SKM-1 (cell line): ENCODE measurements around the gene ICAM4.
"Not testable (repeated sequence)": the region's sequence is repeated elsewhere in the genome, so short reads cannot be mapped to it uniquely, and the experiment has no call there.

Experiments
- DNase-seq: peaks from one replicate; lab custom pipeline; 2025; ENCODE audit not compliant: unreplicated experiment; lab: John Stamatoyannopoulos, UW

ICAM4 gene

GRCh38 chr19:10286803-10287737, at the start of gene ICAM4:
Gene ICAM4 (plus strand): TSS chr19:10286955. CDS start chr19:10287013, 58 bp downstream.
- peak; percentile 65 for DNase-seq

GRCh38 chr19:10237702-10238101, 49.1 kb upstream of the ICAM4 start:
- no peak for DNase-seq

- no peak for DNase-seq
Observed at GRCh38 chr19:10238172-10238783, 48.5 kb upstream of the ICAM4 start.

- DNase-seq: not testable (repeated sequence)
Observed at GRCh38 chr19:10241826-10242449, 44.8 kb upstream of the ICAM4 start.

- DNase-seq: no peak
Observed at GRCh38 chr19:10243606-10244005, 43.1 kb upstream of the ICAM4 start.

GRCh38 chr19:10245189-10245939, 41.4 kb upstream of the ICAM4 start:
- DNase-seq: no peak

- DNase-seq: no peak
Observed at GRCh38 chr19:10246511-10246910, 40.2 kb upstream of the ICAM4 start.

- DNase-seq: peak; percentile 98
Observed at GRCh38 chr19:10251792-10252694, 34.7 kb upstream of the ICAM4 start, which contains the start of gene MRPL4. Gene MRPL4 (plus strand): TSS chr19:10252214. CDS start chr19:10252254, 40 bp downstream.

- no peak for DNase-seq
Observed at GRCh38 chr19:10252707-10253106, 34.0 kb upstream of the ICAM4 start.

- DNase-seq: no peak
Observed at GRCh38 chr19:10254244-10254643, 32.5 kb upstream of the ICAM4 start.

- no peak for DNase-seq
Observed at GRCh38 chr19:10255358-10255757, 31.4 kb upstream of the ICAM4 start.

GRCh38 chr19:10256551-10256950, 30.2 kb upstream of the ICAM4 start:
- no peak for DNase-seq

- DNase-seq: no peak
Observed at GRCh38 chr19:10256970-10257615, 29.7 kb upstream of the ICAM4 start.

GRCh38 chr19:10258080-10258710, 28.6 kb upstream of the ICAM4 start:
- no peak for DNase-seq

GRCh38 chr19:10259162-10259905, 27.4 kb upstream of the ICAM4 start:
- peak; percentile 51 for DNase-seq

GRCh38 chr19:10260141-10260584, 26.6 kb upstream of the ICAM4 start:
- DNase-seq: no peak

- no peak for DNase-seq
Observed at GRCh38 chr19:10262771-10263170, 24.0 kb upstream of the ICAM4 start.

- no peak for DNase-seq
Observed at GRCh38 chr19:10266706-10267105, 20.0 kb upstream of the ICAM4 start.
